H54 (cell line): ENCODE results near the gene CCDC110.

Source experiments
- DNase-seq: peaks from one replicate; pipeline ENCODE4 v3.0.0; 2011; ENCODE audit warnings: low spot score, mixed read lengths; ENCODE audit not compliant: insufficient read length
- FAIRE-seq: peaks from 3 replicates; lab custom pipeline; 2011; peaks lifted over from hg19 to GRCh38; lab: Jason Lieb, UNC
- POLR2A ChIP-seq: IDR thresholded peaks from 2 replicates; pipeline ENCODE4 v1.6.1; 2011; ENCODE audit warnings: low read depth, mild to moderate bottlenecking, low read length

The CCDC110 gene

DNA sequence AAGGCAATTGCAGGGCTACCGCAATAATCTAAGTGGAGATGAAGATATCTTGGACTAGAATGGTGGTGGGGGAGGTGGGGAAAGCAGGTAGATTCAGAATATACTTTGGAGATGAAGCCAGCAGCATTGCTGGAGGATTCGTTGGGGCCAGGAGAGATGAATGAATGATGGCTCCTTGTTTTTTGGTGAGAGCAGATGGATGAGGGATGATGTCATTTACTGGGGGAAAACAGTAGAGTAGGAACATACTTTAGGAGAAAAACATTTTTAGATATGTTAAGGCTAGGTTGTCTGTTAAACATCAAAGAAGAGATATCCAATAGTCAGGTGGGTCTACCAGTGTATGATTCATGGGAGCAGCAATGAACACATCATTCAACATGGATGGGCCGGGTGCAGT lies 5.8 kb downstream of the CCDC110 start:
- no peak for TF ChIP-seq POLR2A
- DNase-seq (no peak), FAIRE-seq (no peak)

DNA sequence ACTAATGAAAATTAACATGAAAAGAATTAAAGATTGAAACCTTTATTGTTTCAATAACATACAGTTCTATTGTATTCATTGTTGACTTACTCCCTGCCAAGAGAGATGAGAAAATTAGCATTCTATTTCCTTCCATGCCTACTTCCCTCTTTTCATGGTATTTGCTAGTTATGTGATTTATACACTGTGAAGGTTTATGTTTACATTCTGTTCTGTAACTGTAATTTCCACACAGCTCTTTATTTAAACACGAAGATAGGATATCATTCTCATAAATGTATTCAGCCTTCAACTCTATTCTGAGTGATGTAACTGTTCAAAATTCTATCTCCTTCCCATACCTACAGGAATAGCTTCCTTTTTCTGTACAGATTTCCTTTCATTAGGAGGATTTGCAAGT lies 6.6 kb downstream of the CCDC110 start:
- no peak for TF ChIP-seq POLR2A
- FAIRE-seq (no peak), DNase-seq (no peak)

DNA sequence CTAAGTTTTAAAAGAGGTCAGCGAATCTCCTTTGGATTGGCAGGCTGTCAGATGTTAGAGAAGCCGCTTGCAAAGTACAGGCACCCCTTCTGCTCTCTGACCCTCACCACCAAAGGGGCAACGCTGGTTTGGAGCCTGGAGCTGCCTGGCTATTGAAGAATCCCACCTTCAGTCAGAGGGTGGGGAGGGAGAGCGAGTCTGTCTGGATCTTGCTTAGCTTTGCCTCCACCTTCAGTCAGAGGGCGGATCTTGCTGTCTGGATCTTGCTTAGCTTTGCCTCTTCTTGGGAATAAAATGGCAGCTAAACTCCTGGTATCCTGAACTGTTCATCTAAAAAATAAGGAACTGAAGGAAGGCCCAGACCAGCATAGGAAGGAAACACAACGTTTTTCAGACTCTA lies 7.3 kb downstream of the CCDC110 start:
- FAIRE-seq (no peak), DNase-seq (no peak)
- TF ChIP-seq POLR2A: no peak

DNA sequence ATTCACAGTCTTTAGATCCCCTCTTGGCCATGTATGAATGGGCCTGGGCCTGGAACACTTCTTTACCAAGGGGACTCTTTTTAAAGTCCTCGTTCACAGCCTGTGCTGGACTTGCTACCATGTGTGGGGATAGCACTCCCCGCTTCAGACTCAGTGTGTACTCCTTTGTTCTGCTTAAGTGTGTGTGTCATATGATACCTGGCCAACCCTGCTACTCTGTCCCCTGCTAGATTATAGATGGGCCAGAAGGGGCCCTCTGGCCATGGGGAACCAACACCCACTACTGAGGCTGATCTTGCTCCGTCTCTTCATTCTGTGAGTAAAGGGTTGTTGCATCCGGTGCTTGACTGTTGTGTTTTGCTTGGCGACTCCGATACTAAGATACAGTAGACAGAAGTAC lies 8.0 kb downstream of the CCDC110 start:
- no peak for DNase-seq
- FAIRE-seq: no peak

DNA sequence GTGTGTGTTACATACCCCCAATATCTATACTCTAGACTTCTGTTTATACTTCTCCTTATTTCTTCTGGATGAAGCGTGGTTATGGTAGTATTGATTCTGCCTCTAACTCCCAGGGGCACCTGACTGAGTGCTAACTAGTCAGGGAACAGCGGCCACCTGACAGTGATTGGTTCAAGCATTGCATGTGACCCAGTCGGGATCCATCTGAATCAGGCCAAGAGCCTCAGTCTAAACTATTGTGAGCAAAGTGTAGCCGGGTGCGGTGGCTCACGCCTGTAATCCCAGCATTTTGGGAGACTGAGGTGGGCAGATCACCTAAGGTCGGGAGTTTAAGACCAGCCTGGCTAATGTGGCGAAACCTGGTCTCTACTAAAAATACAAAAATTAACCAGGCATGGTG lies 10.0 kb downstream of the CCDC110 start:
- DNase-seq: no peak
- TF ChIP-seq POLR2A: no peak
- FAIRE-seq: no peak

More for the DNA sequence above, 8.0 kb downstream of the CCDC110 start:
- TF ChIP-seq POLR2A: no peak

DNA sequence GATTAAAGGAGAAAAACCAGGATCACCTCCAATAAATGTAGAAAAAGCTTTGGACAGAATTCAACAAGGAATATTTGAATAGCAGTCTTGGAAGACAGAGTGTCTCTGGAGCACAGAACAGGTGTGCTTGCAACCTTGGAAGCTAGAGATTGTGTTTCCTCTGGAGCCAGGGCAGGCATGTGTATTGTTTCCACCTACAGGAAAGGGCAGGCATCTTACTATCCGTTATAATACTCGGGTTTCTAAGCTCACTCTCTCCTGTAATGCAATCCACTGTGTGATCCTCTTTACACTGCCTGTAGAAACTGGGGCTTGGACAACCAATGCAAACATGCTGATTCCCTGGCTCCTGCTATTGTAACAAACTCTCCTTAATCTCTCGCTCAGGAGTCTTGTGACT lies 14.4 kb downstream of the CCDC110 start:
- DNase-seq (no peak), FAIRE-seq (no peak)
- TF ChIP-seq POLR2A: no peak

DNA sequence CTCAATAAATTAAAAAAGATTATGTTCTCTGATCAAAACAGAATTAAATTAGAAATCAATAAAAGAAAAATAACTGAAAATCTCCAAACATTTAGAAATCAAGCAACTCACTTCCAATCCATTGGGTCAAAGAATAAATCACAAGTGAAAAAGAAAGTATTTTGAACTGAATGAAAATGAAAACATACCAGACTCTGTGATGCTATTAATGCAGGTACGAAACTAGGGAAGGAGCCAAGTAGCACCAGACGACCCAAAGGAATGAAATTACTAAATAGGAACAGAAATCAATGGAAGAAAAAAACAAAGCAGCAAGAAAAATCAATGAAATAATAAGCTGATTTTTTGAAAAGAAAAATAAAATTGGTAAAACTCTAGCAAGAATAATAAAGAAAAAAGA lies 15.4 kb downstream of the CCDC110 start:
- DNase-seq: no peak
- TF ChIP-seq POLR2A: no peak
- FAIRE-seq: no peak

DNA sequence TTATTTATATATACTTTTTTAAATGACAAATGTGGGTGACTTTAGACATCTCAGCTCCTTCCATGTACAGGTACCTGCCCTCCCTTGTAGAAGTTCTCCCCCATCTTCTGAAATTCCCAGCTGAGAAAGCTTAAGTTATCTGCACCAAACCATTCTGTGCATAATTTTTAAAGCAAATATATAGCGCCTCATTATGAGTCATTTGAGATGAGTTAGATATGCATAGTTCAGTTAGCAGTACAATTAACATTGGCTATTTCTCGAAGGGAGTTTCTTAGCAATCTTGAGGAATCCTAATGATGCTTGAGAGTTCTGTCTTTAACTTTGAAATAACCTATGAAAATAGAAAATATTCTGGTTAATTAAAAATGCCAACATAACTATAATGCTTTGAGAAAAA lies 26.3 kb downstream of the CCDC110 start:
- no peak for FAIRE-seq
- no peak for TF ChIP-seq POLR2A
- DNase-seq: no peak

DNA sequence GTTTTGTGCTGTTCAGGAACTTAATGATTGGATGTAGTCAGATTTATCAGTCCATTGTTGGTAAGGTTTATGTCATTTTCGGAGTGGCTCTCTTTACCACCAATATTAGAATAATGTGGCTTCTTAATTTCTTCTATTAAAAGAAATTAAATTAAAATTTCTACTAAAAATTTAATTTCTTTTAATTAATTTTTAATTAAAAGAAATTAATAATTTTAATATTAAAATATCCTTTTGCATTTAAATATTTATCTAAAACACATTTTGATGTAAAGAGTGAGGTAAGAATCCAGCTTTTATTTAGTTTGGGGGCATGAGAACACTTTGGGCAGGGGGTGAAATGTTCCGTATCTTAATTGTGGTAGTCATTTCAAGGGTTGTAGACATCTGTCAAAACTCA lies 30.1 kb downstream of the CCDC110 start:
- FAIRE-seq (no peak), DNase-seq (no peak)
- TF ChIP-seq POLR2A: no peak

DNA sequence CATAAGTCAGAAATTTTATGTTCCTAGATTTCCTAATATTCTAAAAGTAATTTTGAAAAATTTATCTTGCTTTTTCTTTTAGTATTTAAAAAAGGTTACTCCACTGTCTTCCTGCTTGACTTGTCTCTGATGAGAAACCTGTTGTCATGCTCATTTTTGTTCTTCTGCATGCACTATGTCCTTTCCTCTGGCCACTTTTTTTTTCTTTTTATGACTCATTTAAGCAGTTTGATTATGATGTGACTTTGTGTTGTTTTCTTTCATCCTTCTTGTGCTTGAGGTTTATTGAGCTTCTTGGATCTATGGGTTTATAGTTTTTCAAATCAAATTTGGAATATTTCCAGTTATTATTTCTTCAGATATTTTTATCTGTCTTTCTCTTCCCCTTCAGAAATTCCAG lies 33.7 kb downstream of the CCDC110 start:
- TF ChIP-seq POLR2A: no peak
- DNase-seq (no peak), FAIRE-seq (no peak)

DNA sequence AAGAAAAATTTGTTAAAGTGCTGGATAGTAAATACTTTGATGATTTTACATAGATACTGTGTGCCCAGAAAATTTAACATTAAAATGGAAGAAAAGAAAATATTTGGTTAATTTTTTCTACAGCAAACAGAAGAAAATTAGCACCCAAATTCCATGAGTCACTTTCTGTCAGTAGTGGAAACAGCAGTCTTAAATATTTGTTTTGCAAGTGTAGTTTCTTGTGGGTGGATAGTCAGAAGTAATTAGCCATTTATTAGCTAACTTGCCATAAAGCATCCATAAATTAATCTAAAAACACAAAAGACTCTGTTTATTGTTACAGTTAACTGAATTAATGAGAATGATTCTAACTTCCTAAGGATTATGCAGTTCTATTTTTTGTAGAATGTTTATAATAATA lies 36.1 kb downstream of the CCDC110 start:
- no peak for TF ChIP-seq POLR2A
- FAIRE-seq (no peak), DNase-seq (no peak)

DNA sequence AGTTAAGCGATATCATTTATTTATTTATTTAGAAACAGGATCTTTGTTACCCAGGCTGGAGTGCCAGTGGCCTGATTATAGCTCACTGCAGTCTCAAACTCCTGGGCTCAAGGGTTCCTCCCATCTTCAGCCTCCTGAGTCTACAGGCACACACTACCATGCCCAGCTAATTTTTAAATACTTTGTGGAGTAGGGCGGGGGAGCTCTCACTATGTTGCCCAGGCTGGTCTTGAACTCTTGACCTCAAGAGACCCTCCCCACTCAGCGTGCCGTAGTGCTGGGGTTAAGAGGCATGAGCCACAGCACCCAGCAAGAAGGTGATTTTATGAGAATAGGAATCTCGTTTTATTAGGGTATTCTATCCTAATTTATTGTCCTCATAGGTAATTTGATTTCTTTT lies 41.9 kb downstream of the CCDC110 start:
- TF ChIP-seq POLR2A: no peak
- FAIRE-seq (no peak), DNase-seq (no peak)

DNA sequence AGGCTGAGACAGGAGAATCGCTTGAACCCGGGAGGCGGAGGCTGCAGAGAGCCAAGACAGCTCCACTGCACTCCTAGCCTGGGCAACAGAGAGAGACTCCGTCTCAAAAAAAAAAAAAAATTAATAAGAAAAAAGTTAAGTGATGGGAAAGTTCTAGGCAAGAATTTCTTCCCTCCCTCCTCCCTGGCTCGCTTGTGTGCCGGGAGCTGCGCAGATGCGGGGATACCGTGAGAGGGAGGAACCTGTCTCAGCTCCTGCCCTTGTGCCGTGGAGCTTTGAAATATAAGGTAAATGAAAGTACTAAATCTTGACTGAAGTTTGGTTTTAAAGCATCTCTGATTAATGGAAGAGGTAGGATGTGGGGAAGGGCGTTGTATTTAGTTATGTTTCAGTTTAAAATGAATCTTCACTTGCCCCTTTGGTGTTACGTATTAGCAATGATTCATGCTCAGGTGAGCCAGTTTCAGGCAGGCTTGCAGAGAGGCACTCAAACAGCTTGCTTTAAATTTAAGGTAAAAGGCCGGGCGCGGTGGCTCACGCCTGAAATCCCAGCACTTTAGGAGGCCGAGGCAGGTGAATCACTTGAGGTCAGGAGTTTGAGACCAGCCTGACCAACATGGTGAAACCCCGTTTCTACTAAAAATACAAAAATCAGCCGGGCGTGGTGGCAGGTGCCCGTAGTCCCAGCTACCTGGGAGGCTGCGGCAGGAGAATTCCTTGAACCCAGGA lies 44.4 kb downstream of the CCDC110 start:
- no peak for TF ChIP-seq POLR2A
- FAIRE-seq: no peak
- no peak for DNase-seq

DNA sequence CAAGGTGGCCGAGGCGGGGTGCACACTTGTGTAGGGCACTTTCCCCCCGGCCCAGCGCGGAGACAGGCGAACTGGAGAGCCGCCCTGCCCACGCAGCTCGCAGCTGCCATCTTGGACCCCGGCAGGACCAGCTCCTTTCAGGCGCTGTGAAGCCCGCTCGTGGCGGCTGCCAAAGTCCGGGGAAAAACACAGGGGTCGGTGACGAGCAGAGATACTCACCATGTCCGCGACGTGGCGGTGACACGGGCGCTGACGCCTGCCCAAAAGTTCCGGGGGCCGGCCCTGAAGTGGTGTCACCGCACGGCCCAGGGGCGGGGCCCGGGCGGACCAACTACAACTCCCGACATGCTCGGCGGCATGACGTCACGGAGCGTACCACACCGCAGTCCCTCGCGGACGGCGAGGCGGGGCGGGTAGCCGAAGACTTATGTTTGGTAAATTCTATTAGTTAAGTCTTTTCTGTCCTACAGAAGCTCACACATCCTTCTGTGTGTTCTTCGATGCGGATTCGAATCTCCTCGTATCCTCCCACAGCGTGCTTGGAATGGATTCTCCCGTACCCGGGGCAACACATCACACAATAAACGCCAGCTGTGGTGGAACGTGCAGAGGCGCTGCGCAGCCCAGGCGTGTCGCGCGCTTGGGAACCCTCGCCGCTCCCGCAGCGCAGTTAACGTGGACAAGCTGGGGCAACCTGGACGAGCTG lies 45.7 kb downstream of the CCDC110 start, which contains the start of gene UFSP2:
Gene UFSP2 (minus strand): TSS at position 318 of the 706 bp plus-strand sequence. CDS start 96 bp downstream, at position 222.
- peak; percentile 71 for DNase-seq
- peak; percentile 56 for TF ChIP-seq POLR2A
- FAIRE-seq: no peak
